H9 (cell line): Measurements from ENCODE around the gene PLCH1. TPM values are rescaled to one million over a fixed set of nuclear protein-coding genes. Genes with fewer than 3 reads are reported as not detected.

Experiments
- DNase-seq: peaks from one replicate; pipeline ENCODE4 v3.0.0-alpha.2; 2017
- H2AFZ ChIP-seq: one replicate; pipeline ENCODE4 v1.6.1; 2013; ENCODE audit warnings: mild to moderate bottlenecking, low read length, control low read depth, moderate library complexity
- H2AK5ac ChIP-seq: 2 replicates; pipeline ENCODE4 v1.6.1; 2013; ENCODE audit warnings: low read length, control low read depth, mixed read lengths; ENCODE audit not compliant: insufficient read length
- H2BK120ac ChIP-seq: one replicate; pipeline ENCODE4 v1.6.1; 2013; ENCODE audit warnings: low read depth, mild to moderate bottlenecking, low read length, control low read depth, inconsistent platforms; ENCODE audit not compliant: poor library complexity, severe bottlenecking
- H2BK12ac ChIP-seq: 2 replicates; pipeline ENCODE4 v1.6.1; 2013; ENCODE audit warnings: low read length, control low read depth, mixed read lengths, low read depth; ENCODE audit not compliant: insufficient read length
- H2BK15ac ChIP-seq: 2 replicates; pipeline ENCODE4 v1.6.1; 2013; ENCODE audit warnings: low read depth, low read length, control low read depth
- H2BK20ac ChIP-seq: one replicate; pipeline ENCODE4 v1.6.1; 2013; ENCODE audit warnings: low read depth, mild to moderate bottlenecking, low read length, control low read depth, inconsistent platforms; ENCODE audit not compliant: poor library complexity, severe bottlenecking
- H2BK5ac ChIP-seq: 2 replicates; pipeline ENCODE4 v1.6.1; 2013; ENCODE audit warnings: low read length, control low read depth, mixed read lengths; ENCODE audit not compliant: insufficient read length
- H3K14ac ChIP-seq: 2 replicates; pipeline ENCODE4 v1.6.1; 2013; ENCODE audit warnings: low read length, control low read depth; ENCODE audit not compliant: insufficient read depth
- H3K18ac ChIP-seq: 2 replicates; pipeline ENCODE4 v1.6.1; 2013; ENCODE audit warnings: low read depth, mild to moderate bottlenecking, mixed read lengths, low read length, control low read depth; ENCODE audit not compliant: insufficient read length
- H3K23ac ChIP-seq: 2 replicates; pipeline ENCODE4 v1.6.1; 2013; ENCODE audit warnings: low read length, control low read depth, mixed read lengths, low read depth; ENCODE audit not compliant: insufficient read length
- H3K23me2 ChIP-seq: 2 replicates; pipeline ENCODE4 v1.6.1; 2013; ENCODE audit warnings: low read depth, mild to moderate bottlenecking, mixed read lengths, low read length, control low read depth; ENCODE audit not compliant: insufficient read length, poor library complexity, severe bottlenecking
- H3K27ac ChIP-seq: 2 replicates; pipeline ENCODE4 v1.5.1; 2013; ENCODE audit warnings: low read length, control low read depth, mixed read lengths, low read depth; ENCODE audit not compliant: insufficient read length
- H3K27me3 ChIP-seq: 2 replicates; pipeline ENCODE4 v1.6.1; 2013; ENCODE audit warnings: low read length, control low read depth, inconsistent platforms; ENCODE audit not compliant: insufficient read depth
- H3K4ac ChIP-seq: 2 replicates; pipeline ENCODE4 v1.6.1; 2013; ENCODE audit warnings: low read depth, mild to moderate bottlenecking, control low read depth, inconsistent platforms, low read length, moderate library complexity
- H3K4me1 ChIP-seq: 2 replicates; pipeline ENCODE4 v1.6.1; 2013; ENCODE audit warnings: low read length, control low read depth, inconsistent platforms; ENCODE audit not compliant: insufficient read depth
- H3K4me2 ChIP-seq: 2 replicates; pipeline ENCODE4 v1.6.1; 2013; ENCODE audit warnings: low read length, control low read depth, mixed read lengths; ENCODE audit not compliant: insufficient read length, insufficient read depth
- H3K56ac ChIP-seq: 2 replicates; pipeline ENCODE4 v1.6.1; 2013; ENCODE audit warnings: low read depth, mild to moderate bottlenecking, mixed read lengths, low read length, control low read depth; ENCODE audit not compliant: insufficient read length
- H3K79me1 ChIP-seq: 2 replicates; pipeline ENCODE4 v1.6.1; 2013; ENCODE audit warnings: low read depth, mild to moderate bottlenecking, moderate library complexity, low read length, control low read depth, inconsistent platforms; ENCODE audit not compliant: insufficient read depth, poor library complexity, severe bottlenecking
- H3K79me2 ChIP-seq: 2 replicates; pipeline ENCODE4 v1.6.1; 2013; ENCODE audit warnings: low read length, control low read depth, inconsistent platforms; ENCODE audit not compliant: insufficient read depth
- H3K9ac ChIP-seq: 2 replicates; pipeline ENCODE4 v1.6.1; 2013; ENCODE audit warnings: low read length, control low read depth, mixed read lengths; ENCODE audit not compliant: insufficient read length; ENCODE audit errors: extremely low read depth
- H3K9me3 ChIP-seq: one replicate; pipeline ENCODE4 v1.6.1; 2013; ENCODE audit warnings: low read depth, low read length, inconsistent platforms; ENCODE audit not compliant: control insufficient read depth
- H3T11ph ChIP-seq: one replicate; pipeline ENCODE4 v1.6.1; 2013; ENCODE audit warnings: mild to moderate bottlenecking, low read length, control low read depth, inconsistent platforms
- H4K20me1 ChIP-seq: one replicate; pipeline ENCODE4 v1.6.1; 2013; ENCODE audit not compliant: control insufficient read depth, insufficient read length, insufficient read depth
- H4K5ac ChIP-seq: 2 replicates; pipeline ENCODE4 v1.6.1; 2013; ENCODE audit warnings: low read depth, mild to moderate bottlenecking, mixed read lengths, low read length, control low read depth; ENCODE audit not compliant: insufficient read length
- H4K8ac ChIP-seq: replicated peaks from 2 replicates; pipeline ENCODE4 v1.6.1; 2013; ENCODE audit warnings: low read length, control low read depth, mixed read lengths, low read depth; ENCODE audit not compliant: insufficient read length
- H4K91ac ChIP-seq: 2 replicates; pipeline ENCODE4 v1.6.1; 2013; ENCODE audit warnings: low read depth, mild to moderate bottlenecking, moderate library complexity, mixed read lengths, low read length, control low read depth; ENCODE audit not compliant: insufficient read length
- H3K27ac Mint-ChIP-seq, 3 experiments: 2 replicates in 2 of 3; 3 replicates in 1 of 3; pipeline ENCODE4 v1.8.0; 2020 to 2021; ENCODE audit warnings: mixed read lengths in 3 of 3, mild to moderate bottlenecking in 1 of 3, moderate library complexity in 1 of 3
- H3K27me3 Mint-ChIP-seq: 2 replicates; pipeline ENCODE4 v1.8.0; 2021; ENCODE audit warnings: low read depth, mild to moderate bottlenecking, moderate library complexity, mixed read lengths
- H3K36me3 Mint-ChIP-seq, 3 experiments: 2 replicates in 2 of 3; 3 replicates in 1 of 3; pipeline ENCODE4 v1.8.0; 2020 to 2021; ENCODE audit warnings: low read depth in 3 of 3, mixed read lengths in 3 of 3; ENCODE audit not compliant: insufficient read depth in 1 of 3
- H3K4me1 Mint-ChIP-seq, 2 experiments: 2 replicates each; pipeline ENCODE4 v1.8.0; 2020; ENCODE audit warnings: mixed read lengths in 2 of 2
- H3K4me3 Mint-ChIP-seq, 2 experiments: 2 replicates in 1 of 2; 3 replicates in 1 of 2; pipeline ENCODE4 v1.8.0; 2020 to 2021; ENCODE audit warnings: mild to moderate bottlenecking in 2 of 2, mixed read lengths in 2 of 2, moderate library complexity in 1 of 2
- H3K9me3 Mint-ChIP-seq, 2 experiments: 2 replicates in 1 of 2; 3 replicates in 1 of 2; pipeline ENCODE4 v1.8.0; 2020; ENCODE audit warnings: mild to moderate bottlenecking in 2 of 2, mixed read lengths in 2 of 2, moderate library complexity in 1 of 2
- WGBS: extraction: QIAGEN DNeasy Blood & Tissue Kit; methylation state at CpG from one replicate; pipeline ENCODE4 v1.1.7; 2013; ENCODE audit warnings: missing lambda C conversion rate, low lambda C conversion rate, mixed read lengths; ENCODE audit not compliant: insufficient read length; ENCODE audit errors: extremely low coverage; 5-methylcytosine and 5-hydroxymethylcytosine counted together
- total RNA-seq: library from RNA; stranded (reverse); gene quantifications from 2 replicates; pipeline ENCODE4 v1.2.1, GENCODE V29; 2021
- TF ChIP-seq, protein P1 (sequence below): fragments of 200-600 bp; sonication (generic); conservative IDR thresholded peaks from 3 replicates; pipeline ENCODE4 v1.8.0; 2021; ENCODE audit warnings: antibody characterized with exemption, mild to moderate bottlenecking

PLCH1 gene
- total RNA-seq, 1 experiment from 2014 or later, result 19.0 TPM

DNA sequence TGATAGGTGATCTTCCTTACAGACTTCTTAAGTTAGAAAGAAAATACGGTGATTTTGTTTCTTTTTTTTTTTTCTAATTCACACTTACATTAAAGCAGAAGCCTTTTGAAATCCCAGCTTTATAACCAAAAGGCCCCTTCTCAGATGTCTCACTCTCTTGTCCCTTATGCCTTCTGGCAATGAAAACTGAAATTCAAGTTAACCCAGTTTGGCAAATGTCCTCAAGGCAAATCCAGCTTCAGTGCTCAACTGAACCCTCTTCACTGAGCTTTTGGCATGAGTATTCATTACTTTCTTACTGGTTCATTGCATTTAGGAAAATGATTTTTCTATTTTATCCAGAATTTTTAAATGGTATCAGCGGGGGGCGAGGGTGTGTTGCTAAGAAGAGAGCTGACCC lies 17.0 kb downstream of the PLCH1 start:
- Histone ChIP-seq H3K79me2 (peaks cover 8% of the 10 kb centered on the region; the same call in 1 of the 2 replicates), H2BK12ac (no peak overlapping the region), H4K91ac (no peak overlapping the region), H3K9me3 (no peaks in the 10 kb centered on the region), H2AK5ac (no peak overlapping the region), H3K23me2 (no peaks in the 10 kb centered on the region), H2AFZ (no peak overlapping the region), H2BK20ac (no peak overlapping the region), H2BK5ac (no peak overlapping the region), H4K20me1 (no peaks in the 10 kb centered on the region), H3K27me3 (no peaks in the 10 kb centered on the region), H4K5ac (no peak overlapping the region), H2BK120ac (no peak overlapping the region), H3K4me1 (no peaks in the 10 kb centered on the region), H3K27ac (no peak overlapping the region), H3K4me2 (no peak overlapping the region), H3T11ph (no peak overlapping the region), H3K79me1 (peaks cover 2% of the 10 kb centered on the region), H3K23ac (no peak overlapping the region), H3K18ac (no peak overlapping the region), H3K9ac (no peak overlapping the region), H3K4ac (no peak overlapping the region), H4K8ac (no peak overlapping the region), H3K56ac (no peak overlapping the region), H3K14ac (no peak overlapping the region), H2BK15ac (no peak overlapping the region)
- Mint-ChIP-seq H3K27me3 (no peaks in the 10 kb centered on the region), H3K27ac (peak overlapping the region in 1 of 3 experiments; percentile 52; a peak in 3 of 7 replicates), H3K9me3 (peaks cover 15 to 23% of the 10 kb centered on the region in 2 experiments), H3K4me3 (no peak overlapping the region), H3K36me3 (peaks cover 20 to 37% (median 33%) of the 10 kb centered on the region in 3 experiments), H3K4me1 (peaks cover 26 to 33% of the 10 kb centered on the region in 2 experiments)
- no CpG with 5 or more reads among the region's 3 CpGs for WGBS
- no peak for DNase-seq
- TF ChIP-seq, protein P1, sequence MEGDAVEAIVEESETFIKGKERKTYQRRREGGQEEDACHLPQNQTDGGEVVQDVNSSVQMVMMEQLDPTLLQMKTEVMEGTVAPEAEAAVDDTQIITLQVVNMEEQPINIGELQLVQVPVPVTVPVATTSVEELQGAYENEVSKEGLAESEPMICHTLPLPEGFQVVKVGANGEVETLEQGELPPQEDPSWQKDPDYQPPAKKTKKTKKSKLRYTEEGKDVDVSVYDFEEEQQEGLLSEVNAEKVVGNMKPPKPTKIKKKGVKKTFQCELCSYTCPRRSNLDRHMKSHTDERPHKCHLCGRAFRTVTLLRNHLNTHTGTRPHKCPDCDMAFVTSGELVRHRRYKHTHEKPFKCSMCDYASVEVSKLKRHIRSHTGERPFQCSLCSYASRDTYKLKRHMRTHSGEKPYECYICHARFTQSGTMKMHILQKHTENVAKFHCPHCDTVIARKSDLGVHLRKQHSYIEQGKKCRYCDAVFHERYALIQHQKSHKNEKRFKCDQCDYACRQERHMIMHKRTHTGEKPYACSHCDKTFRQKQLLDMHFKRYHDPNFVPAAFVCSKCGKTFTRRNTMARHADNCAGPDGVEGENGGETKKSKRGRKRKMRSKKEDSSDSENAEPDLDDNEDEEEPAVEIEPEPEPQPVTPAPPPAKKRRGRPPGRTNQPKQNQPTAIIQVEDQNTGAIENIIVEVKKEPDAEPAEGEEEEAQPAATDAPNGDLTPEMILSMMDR, result no peak
